C4-2B (cell line): ENCODE data around the gene VTI1A.

Source experiments
- CTCF ChIP-seq: fragments of 450-650 bp; conservative IDR thresholded peaks from 2 replicates; pipeline ENCODE4 v1.5.1; 2017; ENCODE audit warnings: mild to moderate bottlenecking
- ZFX ChIP-seq: fragments of 450-650 bp; IDR thresholded peaks from 2 replicates; pipeline ENCODE4 v1.6.1; 2017

- TF ChIP-seq CTCF: no peak
- no peak for TF ChIP-seq ZFX
Measured at GRCh38 chr10:112852306-112852705, 405.3 kb downstream of the VTI1A start.
